Dedifferentiated amniotic fluid mesenchymal stem cell (primary cell): ENCODE data around the gene RHOH.
"Not testable (repeated sequence)": the region's sequence is repeated elsewhere in the genome, so short reads cannot be mapped to it uniquely, and the experiment has no call there.

ENCODE experiments used
- DNase-seq: peaks from one replicate; pipeline ENCODE4 v3.0.0-alpha.2; 2016; ENCODE audit errors: extremely low spot score

RHOH gene

DNA sequence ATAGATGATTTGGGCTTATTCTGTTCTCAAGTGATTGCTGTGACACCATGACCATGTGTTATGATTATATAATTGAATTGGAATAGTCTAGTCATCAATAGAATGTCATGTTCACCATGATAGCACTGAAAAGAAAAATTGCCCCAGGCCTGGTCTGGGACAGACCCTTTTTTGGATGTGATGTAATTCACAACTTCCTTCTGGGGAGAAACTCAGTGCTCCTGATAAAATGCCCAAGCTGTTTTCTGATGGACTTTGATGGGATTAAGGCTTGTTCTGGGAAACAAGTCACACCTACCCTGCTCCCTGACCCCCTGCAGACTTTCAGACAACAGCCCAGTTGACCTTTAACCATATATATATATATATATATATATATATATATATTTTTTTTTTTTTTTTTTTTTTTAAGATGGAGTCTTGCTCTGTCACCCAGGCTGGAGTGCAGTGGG lies 65.3 kb downstream of the RHOH start:
- DNase-seq, result no peak

GRCh38 chr4:40262861-40263260 lies 66.0 kb downstream of the RHOH start:
- DNase-seq, result no peak

DNA sequence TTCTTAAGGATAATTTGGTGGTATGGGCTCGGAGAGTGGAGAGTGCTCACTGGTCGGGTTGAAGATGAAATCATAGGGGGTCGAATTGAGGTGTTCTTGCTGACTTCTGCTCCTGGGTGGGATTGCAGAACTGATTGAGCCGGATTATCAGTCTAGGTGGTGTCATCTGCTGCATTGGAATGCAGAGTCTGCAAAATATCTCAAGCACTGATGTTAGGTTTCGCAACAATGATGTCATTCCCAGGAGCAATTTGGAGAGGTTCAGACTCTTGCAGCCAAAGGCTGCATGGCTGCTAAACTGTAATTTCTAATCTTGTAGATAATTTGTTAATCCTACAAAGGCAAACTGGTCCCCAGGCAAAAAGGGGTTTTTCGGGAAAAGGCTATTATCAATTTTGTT lies 67.7 kb downstream of the RHOH start:
- no peak for DNase-seq

DNA sequence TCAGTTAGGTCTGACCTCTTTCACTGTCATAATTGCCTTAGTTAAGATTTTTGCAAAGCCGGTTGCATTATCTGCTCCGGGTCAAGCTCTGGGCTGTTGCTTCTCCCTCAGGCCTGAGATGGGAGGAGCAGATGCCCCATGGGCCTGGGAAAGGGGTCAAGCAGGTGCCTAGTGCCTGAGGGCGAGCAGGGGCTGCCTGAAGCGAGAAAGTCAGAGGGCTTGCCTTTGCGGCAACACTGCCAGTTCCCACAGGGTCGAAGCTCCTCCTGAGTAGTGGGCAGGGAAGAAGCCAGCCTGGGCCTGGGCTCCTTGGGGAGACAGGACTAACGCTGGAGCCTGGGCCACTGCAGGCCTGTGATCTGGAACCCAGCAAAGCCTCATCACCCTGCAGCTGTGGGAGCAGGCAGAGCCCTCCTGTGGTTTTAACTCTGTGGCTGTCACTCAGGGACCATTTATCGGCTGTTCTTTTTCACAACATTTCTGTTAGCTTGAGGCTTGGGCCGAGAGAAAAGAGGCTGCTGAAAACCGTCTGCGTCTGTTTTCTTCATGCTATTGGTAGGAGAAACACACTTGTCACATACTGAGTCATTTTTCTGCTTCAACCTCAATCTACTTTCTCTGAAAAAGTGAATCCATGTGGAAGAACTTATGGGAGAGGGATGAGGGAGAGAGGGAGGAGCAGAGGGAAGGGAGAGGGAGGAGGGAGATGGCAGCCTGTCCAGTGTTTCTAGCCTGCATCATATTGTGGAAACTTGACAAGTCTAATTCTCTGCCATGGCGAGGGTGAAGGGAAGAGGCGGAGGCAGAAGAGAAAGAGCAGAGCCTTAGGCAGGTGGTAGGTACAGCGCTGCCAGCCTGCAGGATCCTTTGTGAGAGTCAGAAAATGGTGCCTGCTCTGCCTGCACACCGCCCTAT lies 68.4 kb downstream of the RHOH start:
- no peak for DNase-seq

GRCh38 chr4:40265910-40266274 lies 69.1 kb downstream of the RHOH start:
- DNase-seq, result no peak

GRCh38 chr4:40269133-40269532 lies 72.3 kb downstream of the RHOH start:
- no peak for DNase-seq

DNA sequence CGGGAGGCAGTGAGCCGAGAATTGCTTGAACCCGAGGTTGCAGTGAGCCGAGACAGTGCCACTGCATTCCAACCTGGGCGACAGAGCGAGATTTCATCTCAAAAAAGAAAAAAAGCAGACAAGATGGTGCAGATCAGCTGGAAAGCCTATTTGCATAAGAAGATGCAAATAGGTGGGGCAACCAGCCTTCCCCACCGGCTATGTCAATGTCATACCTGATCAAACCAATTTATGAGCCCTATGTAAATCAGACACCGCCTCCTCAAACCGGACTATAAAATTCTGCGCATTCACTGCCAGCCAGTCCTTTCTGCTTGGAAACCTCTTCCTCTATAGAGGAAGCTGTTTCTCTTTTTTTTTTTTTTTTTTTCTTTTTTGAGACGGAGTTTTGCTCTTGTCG lies 73.8 kb downstream of the RHOH start:
- DNase-seq, result no peak

GRCh38 chr4:40275065-40275730 lies 78.4 kb downstream of the RHOH start:
- no peak for DNase-seq

GRCh38 chr4:40276546-40276945 lies 79.7 kb downstream of the RHOH start:
- no peak for DNase-seq

DNA sequence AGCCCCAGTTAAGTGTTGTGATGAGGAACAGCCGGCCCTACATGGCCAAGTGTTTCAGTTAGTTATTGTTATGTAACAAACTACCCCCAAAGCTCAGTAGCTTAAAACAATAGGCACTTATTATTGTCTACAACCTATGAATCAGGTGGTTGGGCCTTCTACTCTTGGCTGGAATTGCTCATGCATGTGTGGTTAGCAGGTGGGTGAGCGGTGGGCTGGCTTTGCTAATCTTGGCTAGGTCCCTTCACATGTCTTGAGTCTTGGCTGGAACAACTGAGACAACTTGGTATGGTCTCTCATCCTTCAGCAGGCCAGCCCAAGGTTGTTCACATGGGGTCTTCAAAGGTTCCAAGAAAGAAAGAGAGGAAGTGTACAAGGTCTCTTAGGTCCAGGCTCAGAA lies 83.8 kb downstream of the RHOH start:
- DNase-seq, result no peak

GRCh38 chr4:40281099-40281498 lies 84.3 kb downstream of the RHOH start:
- no peak for DNase-seq

DNA sequence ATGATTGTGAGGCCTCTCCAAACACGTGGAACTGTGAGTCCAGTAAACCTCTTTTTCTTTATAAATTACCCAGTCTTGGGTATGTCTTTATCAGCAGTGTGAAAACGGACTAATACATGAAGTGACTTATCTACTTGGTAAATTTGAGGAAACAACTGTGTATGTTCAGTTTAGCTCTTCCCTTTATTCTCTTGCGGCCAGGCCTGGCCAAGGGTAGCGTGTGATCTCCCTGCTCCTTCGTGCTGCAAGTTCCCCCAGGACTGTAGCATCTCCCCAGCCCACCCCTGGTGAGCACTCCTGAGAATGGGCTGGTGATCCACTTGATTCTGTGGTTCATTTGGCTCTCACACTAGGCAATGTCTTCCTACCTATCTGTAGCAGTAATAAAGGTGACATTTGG lies 85.1 kb downstream of the RHOH start:
- no peak for DNase-seq

- not testable (repeated sequence) for DNase-seq
These were observed 86.0 kb downstream of the RHOH start for GRCh38 chr4:40282857-40283256.

DNA sequence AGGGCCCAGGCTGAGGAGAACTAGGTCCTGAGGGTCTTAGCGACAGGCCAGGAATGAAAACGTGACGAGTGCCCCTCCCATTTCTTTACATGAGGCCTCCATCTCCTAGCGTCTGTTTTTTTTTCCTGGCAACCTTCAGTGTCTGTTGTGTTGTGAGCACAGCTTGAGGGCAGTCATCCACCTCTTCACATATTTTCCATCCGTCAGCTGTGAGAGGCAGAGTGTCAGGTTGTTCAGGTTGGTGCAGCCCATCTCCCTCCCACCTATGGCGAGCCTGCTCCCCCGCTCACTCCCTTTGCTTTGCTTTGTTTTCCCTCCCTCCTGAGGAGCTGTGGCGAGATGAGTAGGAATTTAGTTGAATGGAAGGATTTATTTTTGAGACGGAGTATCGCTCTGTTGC lies 86.6 kb downstream of the RHOH start:
- DNase-seq, result no peak

- DNase-seq, result no peak
These were observed 87.1 kb downstream of the RHOH start for GRCh38 chr4:40283968-40284367.

DNA sequence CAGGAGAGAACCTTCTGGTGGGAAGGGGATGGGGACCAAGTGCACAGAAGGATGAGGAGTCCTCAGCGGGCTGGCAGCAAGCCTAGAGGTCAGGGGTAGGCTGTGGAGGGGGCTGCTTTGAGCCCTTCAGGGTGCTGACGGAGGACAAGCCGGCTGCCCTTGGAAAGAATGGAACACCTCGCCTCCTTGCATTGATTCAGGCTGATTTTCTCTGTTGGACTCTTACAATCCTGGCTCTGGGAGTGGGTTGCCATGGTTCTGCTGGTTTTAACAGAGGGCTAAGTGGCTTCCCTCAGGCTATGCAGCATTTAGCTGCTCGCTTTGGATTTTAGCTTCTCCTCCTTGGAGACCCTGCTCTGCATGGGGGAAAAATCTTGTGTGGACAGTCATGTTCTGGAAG lies 88.9 kb downstream of the RHOH start:
- DNase-seq, result no peak

DNA sequence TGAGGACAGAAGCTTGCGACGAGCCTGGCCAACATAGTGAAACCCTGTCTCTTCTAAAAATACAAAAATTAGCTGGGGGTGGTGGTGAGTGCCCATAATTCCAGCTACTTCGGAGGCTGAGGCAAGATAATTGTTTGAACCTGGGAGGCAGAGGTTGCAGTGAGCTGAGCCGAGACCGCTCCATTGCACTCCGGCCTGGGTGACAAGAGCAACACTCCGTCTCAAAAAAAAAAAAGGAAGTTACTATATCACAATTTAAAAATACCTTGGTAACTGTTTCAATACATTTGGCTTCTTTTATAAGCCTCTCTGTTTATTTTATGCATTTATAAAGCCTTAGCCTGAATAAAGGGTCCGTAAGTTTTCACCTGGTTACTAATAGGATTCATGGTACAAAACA lies 91.7 kb downstream of the RHOH start:
- no peak for DNase-seq

DNA sequence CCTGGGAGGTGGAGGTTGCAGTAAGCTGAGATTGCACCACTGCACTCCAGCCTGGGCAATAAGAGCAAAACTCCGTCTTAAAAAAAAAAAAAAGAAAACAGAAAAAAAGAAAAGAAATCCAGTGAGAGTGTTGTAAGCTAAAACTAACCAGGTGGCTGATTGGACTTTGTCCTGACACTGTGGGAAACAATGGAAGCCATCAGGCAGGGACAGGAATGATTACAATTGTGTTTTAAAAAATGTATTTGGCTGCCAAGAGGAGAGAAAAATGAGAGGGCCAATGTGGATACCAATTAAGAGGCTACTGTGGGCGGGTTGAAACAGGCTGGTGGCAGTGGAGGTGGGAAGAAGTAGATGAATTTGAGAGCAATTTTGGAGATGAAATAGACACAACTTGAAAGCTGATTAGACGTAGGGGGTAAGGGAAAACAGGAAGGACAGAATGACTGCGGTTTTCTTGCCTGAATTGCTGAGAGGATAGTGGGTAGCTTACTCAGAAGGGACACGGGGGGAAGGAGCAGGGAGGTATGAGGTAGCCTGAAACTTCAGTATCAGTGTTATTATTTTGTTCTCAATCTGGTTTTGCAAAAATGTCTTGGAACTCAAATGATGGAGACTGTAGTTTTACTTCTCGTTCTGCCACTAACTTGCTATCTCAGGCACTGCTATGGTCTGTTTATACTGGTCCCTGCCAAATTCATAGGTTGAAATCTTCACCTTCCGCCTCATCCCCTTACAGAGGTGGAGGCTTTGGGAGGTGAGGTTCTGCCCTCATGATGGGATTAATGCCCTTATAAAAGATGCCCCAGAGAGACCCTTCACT lies 92.7 kb downstream of the RHOH start:
- no peak for DNase-seq

GRCh38 chr4:40290611-40291186 lies 93.9 kb downstream of the RHOH start:
- not testable (repeated sequence) for DNase-seq

DNA sequence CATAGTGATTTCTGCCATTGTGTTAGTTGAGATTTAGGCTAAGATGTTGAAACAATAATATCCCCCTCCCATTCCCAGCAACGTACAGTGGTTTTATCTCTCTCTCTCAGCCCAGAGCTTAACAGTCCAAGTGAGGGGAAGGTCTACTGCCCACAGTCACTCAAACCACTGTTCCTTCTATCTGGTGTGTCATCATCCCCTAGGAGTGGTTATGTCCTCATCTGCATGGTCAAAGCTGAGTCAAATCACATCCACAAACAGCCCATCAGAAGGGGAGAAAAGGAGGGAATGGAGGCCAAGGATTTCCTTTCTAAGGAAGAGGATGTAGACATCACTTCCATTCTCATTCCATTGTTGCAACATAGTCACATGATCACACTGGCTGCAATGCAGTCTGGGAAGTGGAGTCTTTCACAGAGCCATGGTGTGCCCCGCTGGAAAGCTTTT lies 95.5 kb downstream of the RHOH start:
- DNase-seq, result no peak

GRCh38 chr4:40294339-40294738 lies 97.5 kb downstream of the RHOH start:
- DNase-seq, result no peak

DNA sequence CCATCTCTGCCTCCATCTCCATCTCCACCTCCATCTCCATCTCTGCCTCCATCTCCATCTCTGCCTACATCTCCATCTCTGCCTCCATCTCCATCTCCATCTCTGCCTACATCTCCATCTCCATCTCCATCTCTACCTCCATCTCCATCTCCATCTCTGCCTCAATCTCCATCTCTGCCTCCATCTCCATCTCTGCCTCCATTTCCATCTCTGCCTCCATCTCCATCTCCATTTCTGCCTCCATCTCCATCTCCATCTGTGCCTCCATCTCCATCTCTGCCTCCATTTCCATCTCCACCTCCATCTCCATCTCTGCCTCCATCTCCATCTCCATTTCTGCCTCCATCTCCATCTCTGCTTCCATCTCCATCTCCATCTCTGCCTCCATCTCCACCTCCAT lies 98.2 kb downstream of the RHOH start:
- not testable (repeated sequence) for DNase-seq
